ENCODE results near the gene SLC17A6. TPM values are rescaled to one million over a fixed set of nuclear protein-coding genes. Genes with fewer than 3 reads are reported as not detected.
A peak's percentile ranks its signal among the peaks of the same experiment; 100 is the strongest.

SLC17A6 gene
- total RNA-seq, 1 donor from 2014 or later, result not detected

GRCh38 chr11:22407921-22408320 is 69.7 kb downstream of the SLC17A6 start:
- H3K4me3 Mint-ChIP-seq (ENCODE audit: unreplicated experiment), result no peak overlapping the region
- H3K36me3 Mint-ChIP-seq (ENCODE audit: low read depth), result no peaks in the 10 kb centered on the region
- no peaks in the 10 kb centered on the region for H3K9me3 Mint-ChIP-seq (ENCODE audit: low read depth)
- peaks cover 22% of the 10 kb centered on the region for H3K27me3 Mint-ChIP-seq (ENCODE audit: low read depth)
- TF ChIP-seq, protein P1, sequence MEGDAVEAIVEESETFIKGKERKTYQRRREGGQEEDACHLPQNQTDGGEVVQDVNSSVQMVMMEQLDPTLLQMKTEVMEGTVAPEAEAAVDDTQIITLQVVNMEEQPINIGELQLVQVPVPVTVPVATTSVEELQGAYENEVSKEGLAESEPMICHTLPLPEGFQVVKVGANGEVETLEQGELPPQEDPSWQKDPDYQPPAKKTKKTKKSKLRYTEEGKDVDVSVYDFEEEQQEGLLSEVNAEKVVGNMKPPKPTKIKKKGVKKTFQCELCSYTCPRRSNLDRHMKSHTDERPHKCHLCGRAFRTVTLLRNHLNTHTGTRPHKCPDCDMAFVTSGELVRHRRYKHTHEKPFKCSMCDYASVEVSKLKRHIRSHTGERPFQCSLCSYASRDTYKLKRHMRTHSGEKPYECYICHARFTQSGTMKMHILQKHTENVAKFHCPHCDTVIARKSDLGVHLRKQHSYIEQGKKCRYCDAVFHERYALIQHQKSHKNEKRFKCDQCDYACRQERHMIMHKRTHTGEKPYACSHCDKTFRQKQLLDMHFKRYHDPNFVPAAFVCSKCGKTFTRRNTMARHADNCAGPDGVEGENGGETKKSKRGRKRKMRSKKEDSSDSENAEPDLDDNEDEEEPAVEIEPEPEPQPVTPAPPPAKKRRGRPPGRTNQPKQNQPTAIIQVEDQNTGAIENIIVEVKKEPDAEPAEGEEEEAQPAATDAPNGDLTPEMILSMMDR (IDR thresholded peaks at IDR 0.05), result no peak
- no peak overlapping the region for H3K27ac Mint-ChIP-seq (ENCODE audit: unreplicated experiment)
- DNase-seq (ENCODE audit: low spot score), result no peak
- no peaks in the 10 kb centered on the region for H3K4me1 Mint-ChIP-seq (ENCODE audit: low read depth)

DNA sequence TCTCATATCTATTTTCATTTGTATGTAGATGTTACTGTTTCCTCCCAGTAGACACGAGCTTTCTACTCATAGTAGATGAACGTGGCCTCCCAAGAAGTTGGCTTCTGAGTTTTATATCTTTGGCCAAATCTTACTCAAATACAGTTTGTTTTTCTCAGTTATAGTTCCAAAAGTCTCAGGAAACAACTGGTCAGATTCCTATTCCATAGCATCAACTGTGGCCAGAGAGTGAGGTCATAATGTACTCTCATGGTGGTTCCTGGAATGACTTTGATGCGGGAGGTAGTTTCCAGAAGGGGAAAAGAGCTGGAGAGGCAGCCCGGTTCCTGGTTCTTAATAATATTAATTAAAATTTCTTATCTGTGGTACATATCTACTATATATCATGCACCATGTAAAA is 77.3 kb downstream of the SLC17A6 start:
- H3K27ac Mint-ChIP-seq (ENCODE audit: unreplicated experiment), result no peak overlapping the region
- no peaks in the 10 kb centered on the region for H3K9me3 Mint-ChIP-seq (ENCODE audit: low read depth)
- H3K4me3 Mint-ChIP-seq (ENCODE audit: unreplicated experiment), result no peak overlapping the region
- TF ChIP-seq, protein P1 (IDR thresholded peaks at IDR 0.05), result no peak
- H3K36me3 Mint-ChIP-seq (ENCODE audit: low read depth), result no peaks in the 10 kb centered on the region
- H3K27me3 Mint-ChIP-seq (ENCODE audit: low read depth), result peaks cover 6% of the 10 kb centered on the region
- no peaks in the 10 kb centered on the region for H3K4me1 Mint-ChIP-seq (ENCODE audit: low read depth)
- DNase-seq (ENCODE audit: low spot score), result no peak

GRCh38 chr11:22416462-22416861 is 78.3 kb downstream of the SLC17A6 start:
- no peak for DNase-seq (ENCODE audit: low spot score)
- H3K4me3 Mint-ChIP-seq (ENCODE audit: unreplicated experiment), result no peak overlapping the region
- H3K27me3 Mint-ChIP-seq (ENCODE audit: low read depth), result peaks cover 6% of the 10 kb centered on the region
- TF ChIP-seq, protein P1 (IDR thresholded peaks at IDR 0.05), result no peak
- H3K9me3 Mint-ChIP-seq (ENCODE audit: low read depth), result no peaks in the 10 kb centered on the region
- H3K4me1 Mint-ChIP-seq (ENCODE audit: low read depth), result no peaks in the 10 kb centered on the region
- H3K27ac Mint-ChIP-seq (ENCODE audit: unreplicated experiment), result no peak overlapping the region
- H3K36me3 Mint-ChIP-seq (ENCODE audit: low read depth), result no peaks in the 10 kb centered on the region

DNA sequence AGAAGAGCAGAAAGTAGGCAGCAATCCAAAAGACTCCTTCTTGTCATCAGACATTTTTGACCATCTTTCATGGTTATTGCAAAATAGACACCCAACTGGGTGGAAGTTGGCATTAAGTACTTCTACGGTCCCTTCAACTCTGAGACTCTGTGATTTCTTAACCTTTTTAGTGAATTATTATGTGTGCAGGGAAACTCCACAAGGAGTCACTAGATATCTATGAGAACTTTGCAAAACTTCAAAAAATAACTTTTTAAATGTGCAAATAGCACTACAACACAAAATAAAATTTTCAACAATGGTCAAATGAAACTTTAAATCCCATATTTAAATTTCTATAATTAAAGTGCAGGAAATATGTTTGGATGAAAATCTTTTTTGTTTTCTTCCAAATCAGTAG is 88.7 kb downstream of the SLC17A6 start:
- no peak for DNase-seq (ENCODE audit: low spot score)
- Mint-ChIP-seq H3K9me3 (ENCODE audit: low read depth) (no peaks in the 10 kb centered on the region), H3K27me3 (ENCODE audit: low read depth) (peaks cover 3% of the 10 kb centered on the region), H3K27ac (ENCODE audit: unreplicated experiment) (no peak overlapping the region), H3K4me3 (ENCODE audit: unreplicated experiment) (no peak overlapping the region), H3K4me1 (ENCODE audit: low read depth) (no peaks in the 10 kb centered on the region), H3K36me3 (ENCODE audit: low read depth) (no peaks in the 10 kb centered on the region)
- TF ChIP-seq, protein P1 (IDR thresholded peaks at IDR 0.05), result peak; percentile 71

Other genes with a start within 250 kb of the SLC17A6 start
- gene ANO5, start 145.3 kb upstream of the SLC17A6 start, total RNA-seq, result 0.18 to 0.20 TPM in 2 of 3 replicates, not detected in the other

All from chondrocyte (in vitro differentiated cells).